Neural cell (in vitro differentiated cells): ENCODE results near the gene MYO19.

Source experiments
- POLR2AphosphoS5 ChIP-seq: IDR thresholded peaks from 2 replicates; pipeline ENCODE4 v1.6.1; 2012
- RAD21 ChIP-seq: fragments of 450-650 bp; conservative IDR thresholded peaks from 2 replicates; pipeline ENCODE4 v1.6.1; 2014; ENCODE audit warnings: antibody characterized with exemption, mild to moderate bottlenecking, moderate library complexity
- TF ChIP-seq, protein P1 (sequence below): fragments of 450-650 bp; IDR thresholded peaks from 2 replicates; pipeline ENCODE4 v1.5.1; 2014; ENCODE audit warnings: antibody characterized with exemption, mild to moderate bottlenecking, moderate library complexity; ENCODE audit not compliant: poor library complexity, severe bottlenecking

DNA sequence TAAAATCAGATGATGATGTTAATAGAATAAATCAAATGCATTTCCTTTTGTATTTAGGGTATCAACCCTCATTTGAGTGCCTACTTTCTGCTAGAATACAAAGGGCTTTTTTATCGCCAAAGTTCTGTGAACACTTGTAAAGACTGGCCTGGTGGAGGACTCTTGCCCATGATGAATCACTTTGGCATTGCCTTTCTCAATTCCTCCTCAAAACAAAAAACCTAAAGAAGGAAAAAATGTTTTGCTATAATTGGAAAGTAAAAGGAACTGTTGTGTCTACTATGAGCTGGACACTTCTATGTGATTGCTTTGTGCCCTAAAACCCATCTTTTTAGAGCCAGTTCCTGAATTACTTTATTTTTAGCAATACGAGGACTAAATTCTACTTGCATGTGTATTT, 44.0 kb upstream of the MYO19 start:
- TF ChIP-seq, protein P1, sequence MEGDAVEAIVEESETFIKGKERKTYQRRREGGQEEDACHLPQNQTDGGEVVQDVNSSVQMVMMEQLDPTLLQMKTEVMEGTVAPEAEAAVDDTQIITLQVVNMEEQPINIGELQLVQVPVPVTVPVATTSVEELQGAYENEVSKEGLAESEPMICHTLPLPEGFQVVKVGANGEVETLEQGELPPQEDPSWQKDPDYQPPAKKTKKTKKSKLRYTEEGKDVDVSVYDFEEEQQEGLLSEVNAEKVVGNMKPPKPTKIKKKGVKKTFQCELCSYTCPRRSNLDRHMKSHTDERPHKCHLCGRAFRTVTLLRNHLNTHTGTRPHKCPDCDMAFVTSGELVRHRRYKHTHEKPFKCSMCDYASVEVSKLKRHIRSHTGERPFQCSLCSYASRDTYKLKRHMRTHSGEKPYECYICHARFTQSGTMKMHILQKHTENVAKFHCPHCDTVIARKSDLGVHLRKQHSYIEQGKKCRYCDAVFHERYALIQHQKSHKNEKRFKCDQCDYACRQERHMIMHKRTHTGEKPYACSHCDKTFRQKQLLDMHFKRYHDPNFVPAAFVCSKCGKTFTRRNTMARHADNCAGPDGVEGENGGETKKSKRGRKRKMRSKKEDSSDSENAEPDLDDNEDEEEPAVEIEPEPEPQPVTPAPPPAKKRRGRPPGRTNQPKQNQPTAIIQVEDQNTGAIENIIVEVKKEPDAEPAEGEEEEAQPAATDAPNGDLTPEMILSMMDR = no peak
- TF ChIP-seq RAD21 = no peak
- no peak for TF ChIP-seq POLR2AphosphoS5
